ENCODE data around the gene LARGE1. TPM values are rescaled to one million over a fixed set of nuclear protein-coding genes. Genes with fewer than 3 reads are reported as not detected.

Gene LARGE1
- total and polyA plus RNA-seq, 4 donors = 25.6 to 45.6 (median 37.6) TPM

DNA sequence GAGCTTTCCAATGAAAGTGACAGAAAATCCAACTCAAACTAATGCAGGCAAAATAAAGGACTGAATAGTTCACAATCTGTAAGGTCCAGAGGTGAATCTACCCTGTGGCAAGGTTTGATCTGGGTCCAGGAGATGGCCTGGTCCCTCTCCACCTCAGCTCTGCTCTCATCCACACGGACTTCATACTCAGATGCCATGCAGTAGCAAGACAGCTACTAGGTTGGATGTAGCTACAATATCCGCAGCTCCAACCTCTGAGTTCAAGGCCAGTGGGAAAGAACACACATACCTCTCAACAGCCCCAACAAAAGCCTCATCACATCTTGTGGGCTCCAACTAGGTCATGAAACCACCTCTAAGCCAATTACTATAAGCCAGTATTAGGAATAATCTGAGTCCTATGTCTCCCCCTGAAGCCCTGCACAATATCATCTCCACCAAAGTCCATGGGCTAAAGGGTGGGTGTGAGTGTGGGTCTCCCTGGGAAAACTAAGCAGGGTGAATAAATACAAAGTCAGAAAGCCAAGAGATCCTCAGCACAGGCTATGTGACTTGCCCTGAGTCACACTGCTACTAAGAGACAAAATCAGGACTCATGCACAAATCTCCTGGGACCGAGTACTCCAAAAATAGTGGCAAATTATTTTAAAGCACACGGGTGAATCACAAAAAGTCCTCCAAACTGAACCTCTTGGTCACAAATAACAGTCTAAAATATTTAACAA lies 78.8 kb downstream of the LARGE1 start:
- Histone ChIP-seq H3K4me1 (ENCODE audit: control insufficient read depth, insufficient read depth, low read length) (no peaks in the 10 kb centered on the region), H3K9me3 (ENCODE audit: control insufficient read depth, insufficient read depth, low read length) (no peaks in the 10 kb centered on the region), H3K27ac (ENCODE audit: low read depth, low read length) (no peak overlapping the region), H3K36me3 (ENCODE audit: control insufficient read depth, insufficient read depth, low read length) (no peaks in the 10 kb centered on the region), H3K27me3 (ENCODE audit: control insufficient read depth, insufficient read depth, low read length) (no peaks in the 10 kb centered on the region), H3K4me3 (ENCODE audit: low read depth, low read length) (no peak overlapping the region)
- WGBS (ENCODE audit: insufficient coverage) = 83% methylated on average over 3 of the region's 4 CpGs
- no peak for DNase-seq (ENCODE audit: low read depth in 4 of 6, low spot score in 6 of 6)

DNA sequence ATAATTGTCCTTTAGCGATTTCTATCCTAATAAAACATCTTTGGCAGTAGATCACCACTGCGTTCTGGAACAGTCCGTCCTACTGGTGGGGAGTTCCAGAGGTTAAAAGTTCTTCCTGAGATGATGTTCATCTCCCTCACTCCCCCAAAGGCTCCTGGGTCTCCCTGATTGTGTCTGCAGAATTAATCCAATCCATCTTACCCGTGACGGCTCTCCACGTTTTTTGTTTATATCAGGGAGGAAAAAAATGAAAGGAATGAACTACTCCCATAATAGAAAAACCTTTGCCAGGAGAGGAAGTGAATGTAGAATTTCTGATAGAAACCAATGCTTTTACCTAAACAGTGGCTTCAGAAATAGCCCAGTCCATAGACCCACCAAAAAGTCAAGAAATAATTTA lies 81.6 kb downstream of the LARGE1 start:
- no peak overlapping the region for H3K27ac ChIP-seq (ENCODE audit: low read depth, low read length)
- no peak overlapping the region for H3K4me3 ChIP-seq (ENCODE audit: low read depth, low read length)
- no peaks in the 10 kb centered on the region for H3K36me3 ChIP-seq (ENCODE audit: control insufficient read depth, insufficient read depth, low read length)
- H3K27me3 ChIP-seq (ENCODE audit: control insufficient read depth, insufficient read depth, low read length) = no peaks in the 10 kb centered on the region
- no peaks in the 10 kb centered on the region for H3K9me3 ChIP-seq (ENCODE audit: control insufficient read depth, insufficient read depth, low read length)
- peaks cover 3% of the 10 kb centered on the region for H3K4me1 ChIP-seq (ENCODE audit: control insufficient read depth, insufficient read depth, low read length)
- DNase-seq (ENCODE audit: low read depth in 4 of 6, low spot score in 6 of 6) = no peak
- no CpG with 5 or more reads among the region's 6 CpGs for WGBS (ENCODE audit: insufficient coverage)

DNA sequence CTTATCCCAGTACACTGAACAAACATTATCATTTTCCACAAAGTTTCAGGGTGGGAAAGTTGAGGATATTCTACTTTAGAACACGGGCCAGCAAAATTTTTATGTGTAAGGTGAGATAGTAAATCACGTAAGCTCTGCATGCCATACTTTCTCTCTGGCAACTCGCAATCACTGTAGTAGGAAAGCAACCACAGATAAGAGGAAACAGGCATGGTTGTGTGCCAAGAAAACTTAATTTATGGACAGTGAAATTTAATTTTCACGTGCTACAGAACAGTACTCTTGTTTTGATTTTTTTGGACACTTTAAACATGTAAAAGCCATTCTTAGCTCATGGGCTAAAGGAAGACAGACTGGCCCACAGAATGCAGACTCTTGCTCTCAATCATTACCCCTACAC lies 82.5 kb downstream of the LARGE1 start:
- 100% methylated on average over 1 of the region's 4 CpGs for WGBS (ENCODE audit: insufficient coverage)
- Histone ChIP-seq H3K4me1 (ENCODE audit: control insufficient read depth, insufficient read depth, low read length) (peaks cover 3% of the 10 kb centered on the region), H3K9me3 (ENCODE audit: control insufficient read depth, insufficient read depth, low read length) (no peaks in the 10 kb centered on the region), H3K27me3 (ENCODE audit: control insufficient read depth, insufficient read depth, low read length) (no peaks in the 10 kb centered on the region), H3K4me3 (ENCODE audit: low read depth, low read length) (no peak overlapping the region), H3K27ac (ENCODE audit: low read depth, low read length) (no peak overlapping the region), H3K36me3 (ENCODE audit: control insufficient read depth, insufficient read depth, low read length) (no peaks in the 10 kb centered on the region)
- DNase-seq (ENCODE audit: low read depth in 4 of 6, low spot score in 6 of 6) = peak in 1 of 6 donors; percentile 23

DNA sequence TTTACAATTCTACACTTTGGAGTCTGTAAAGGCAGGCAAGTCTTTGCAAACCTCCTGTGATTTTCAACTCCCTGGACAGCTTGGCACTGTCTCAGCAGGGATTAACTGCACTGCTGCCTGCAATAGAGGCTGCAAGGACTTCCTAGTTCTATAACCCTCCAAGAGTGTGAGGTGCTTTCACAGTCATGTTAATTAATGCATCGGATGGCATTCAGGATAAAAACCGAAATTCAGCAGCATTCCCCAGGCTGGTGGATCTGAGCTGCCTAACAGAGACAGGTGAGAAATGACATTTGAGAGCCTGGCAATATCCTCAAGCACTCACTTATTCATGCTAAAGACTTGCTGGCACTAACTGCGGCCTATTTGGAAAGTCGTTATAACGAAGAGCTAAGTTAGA lies 85.0 kb downstream of the LARGE1 start:
- H3K27me3 ChIP-seq (ENCODE audit: control insufficient read depth, insufficient read depth, low read length) = no peaks in the 10 kb centered on the region
- no peak overlapping the region for H3K4me3 ChIP-seq (ENCODE audit: low read depth, low read length)
- peak in 2 of 6 donors; percentile 56 to 67 for DNase-seq (ENCODE audit: low read depth in 4 of 6, low spot score in 6 of 6)
- H3K27ac ChIP-seq (ENCODE audit: low read depth, low read length) = no peak overlapping the region
- no CpG with 5 or more reads among the region's 5 CpGs for WGBS (ENCODE audit: insufficient coverage)
- H3K4me1 ChIP-seq (ENCODE audit: control insufficient read depth, insufficient read depth, low read length) = peaks cover 3% of the 10 kb centered on the region
- no peaks in the 10 kb centered on the region for H3K9me3 ChIP-seq (ENCODE audit: control insufficient read depth, insufficient read depth, low read length)
- H3K36me3 ChIP-seq (ENCODE audit: control insufficient read depth, insufficient read depth, low read length) = no peaks in the 10 kb centered on the region

DNA sequence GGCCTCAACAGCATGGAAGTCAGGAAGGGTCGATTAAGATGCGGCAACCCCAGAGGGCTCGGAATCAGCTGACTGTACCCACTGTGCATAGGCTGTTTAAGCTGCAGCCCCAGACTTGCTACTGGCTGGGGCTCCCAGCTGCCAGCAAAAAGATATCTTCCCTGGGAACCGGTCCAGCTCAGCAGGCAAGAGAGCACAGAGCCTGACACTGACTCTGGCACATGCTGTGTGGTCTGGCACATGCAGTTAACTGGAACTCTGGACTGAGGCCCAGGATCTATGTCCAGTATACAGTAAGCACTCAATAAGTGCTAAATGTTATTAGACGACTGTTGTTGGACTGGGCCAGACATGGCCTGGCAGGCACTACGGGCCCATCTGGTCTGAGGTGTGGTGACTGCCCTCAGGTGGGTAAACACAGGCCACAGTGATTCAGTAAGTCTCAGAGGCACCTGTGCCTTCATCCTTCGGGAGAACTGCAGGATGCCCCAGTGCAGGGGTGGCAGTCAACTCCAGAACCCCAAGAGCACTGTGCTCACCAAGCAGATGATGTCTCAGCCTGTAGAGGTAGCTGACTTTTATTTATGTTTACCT lies 87.6 kb downstream of the LARGE1 start:
- peak in 1 of 6 donors; percentile 43 for DNase-seq (ENCODE audit: low read depth in 4 of 6, low spot score in 6 of 6)
- peaks cover 3% of the 10 kb centered on the region for H3K4me1 ChIP-seq (ENCODE audit: control insufficient read depth, insufficient read depth, low read length)
- 46% methylated on average over 6 of the region's 7 CpGs for WGBS (ENCODE audit: insufficient coverage)
- no peak overlapping the region for H3K4me3 ChIP-seq (ENCODE audit: low read depth, low read length)
- no peaks in the 10 kb centered on the region for H3K27me3 ChIP-seq (ENCODE audit: control insufficient read depth, insufficient read depth, low read length)
- H3K36me3 ChIP-seq (ENCODE audit: control insufficient read depth, insufficient read depth, low read length) = no peaks in the 10 kb centered on the region
- H3K27ac ChIP-seq (ENCODE audit: low read depth, low read length) = no peak overlapping the region
- H3K9me3 ChIP-seq (ENCODE audit: control insufficient read depth, insufficient read depth, low read length) = no peaks in the 10 kb centered on the region

DNA sequence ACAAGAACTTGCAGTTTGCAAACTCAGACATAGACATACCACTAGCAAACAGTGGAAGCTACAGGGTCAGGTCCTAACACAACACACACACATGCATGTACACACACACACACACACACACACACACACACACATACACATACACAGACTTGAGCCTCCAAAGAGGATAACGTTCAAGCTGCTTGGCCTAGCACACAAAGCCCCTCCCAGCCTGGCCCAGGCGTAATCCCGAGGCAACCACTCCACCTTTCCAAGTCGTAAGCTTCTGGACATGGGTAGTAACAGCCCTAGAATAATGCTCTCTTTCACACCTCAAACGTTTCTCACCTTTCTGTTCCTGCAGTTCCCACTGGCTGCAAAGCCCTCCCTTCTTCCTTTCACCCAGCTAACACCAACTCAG lies 88.6 kb downstream of the LARGE1 start:
- Histone ChIP-seq H3K4me1 (ENCODE audit: control insufficient read depth, insufficient read depth, low read length) (peaks cover 3% of the 10 kb centered on the region), H3K36me3 (ENCODE audit: control insufficient read depth, insufficient read depth, low read length) (no peaks in the 10 kb centered on the region), H3K4me3 (ENCODE audit: low read depth, low read length) (no peak overlapping the region), H3K27ac (ENCODE audit: low read depth, low read length) (no peak overlapping the region), H3K9me3 (ENCODE audit: control insufficient read depth, insufficient read depth, low read length) (no peaks in the 10 kb centered on the region), H3K27me3 (ENCODE audit: control insufficient read depth, insufficient read depth, low read length) (no peaks in the 10 kb centered on the region)
- no peak for DNase-seq (ENCODE audit: low read depth in 4 of 6, low spot score in 6 of 6)
- WGBS (ENCODE audit: insufficient coverage) = 67% methylated on average over 5 of the region's 5 CpGs

DNA sequence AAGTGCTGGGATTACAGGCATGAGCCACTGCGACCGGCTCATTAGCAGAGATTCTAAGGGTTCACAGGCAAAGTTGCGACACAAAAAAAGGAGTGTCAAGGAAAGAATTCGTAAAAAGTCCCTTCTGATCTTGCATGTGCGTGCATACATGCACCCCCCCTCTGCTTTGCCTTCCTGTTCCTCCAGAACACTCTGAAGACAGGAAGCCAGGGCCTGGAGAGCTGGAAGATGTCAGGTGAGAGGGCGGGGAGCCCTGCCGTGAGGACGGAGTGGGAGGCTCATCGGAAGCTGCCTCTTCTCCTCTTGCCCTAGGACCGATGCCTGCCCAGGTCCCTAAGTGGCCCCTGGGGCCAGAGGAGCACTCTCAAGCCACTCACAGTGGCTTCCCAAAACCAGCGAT lies 89.1 kb downstream of the LARGE1 start:
- H3K36me3 ChIP-seq (ENCODE audit: control insufficient read depth, insufficient read depth, low read length) = no peaks in the 10 kb centered on the region
- H3K4me1 ChIP-seq (ENCODE audit: control insufficient read depth, insufficient read depth, low read length) = peaks cover 3% of the 10 kb centered on the region
- DNase-seq (ENCODE audit: low read depth in 4 of 6, low spot score in 6 of 6) = no peak
- H3K9me3 ChIP-seq (ENCODE audit: control insufficient read depth, insufficient read depth, low read length) = no peaks in the 10 kb centered on the region
- no peak overlapping the region for H3K4me3 ChIP-seq (ENCODE audit: low read depth, low read length)
- no peak overlapping the region for H3K27ac ChIP-seq (ENCODE audit: low read depth, low read length)
- 87% methylated on average over 7 of the region's 11 CpGs for WGBS (ENCODE audit: insufficient coverage)
- H3K27me3 ChIP-seq (ENCODE audit: control insufficient read depth, insufficient read depth, low read length) = no peaks in the 10 kb centered on the region

DNA sequence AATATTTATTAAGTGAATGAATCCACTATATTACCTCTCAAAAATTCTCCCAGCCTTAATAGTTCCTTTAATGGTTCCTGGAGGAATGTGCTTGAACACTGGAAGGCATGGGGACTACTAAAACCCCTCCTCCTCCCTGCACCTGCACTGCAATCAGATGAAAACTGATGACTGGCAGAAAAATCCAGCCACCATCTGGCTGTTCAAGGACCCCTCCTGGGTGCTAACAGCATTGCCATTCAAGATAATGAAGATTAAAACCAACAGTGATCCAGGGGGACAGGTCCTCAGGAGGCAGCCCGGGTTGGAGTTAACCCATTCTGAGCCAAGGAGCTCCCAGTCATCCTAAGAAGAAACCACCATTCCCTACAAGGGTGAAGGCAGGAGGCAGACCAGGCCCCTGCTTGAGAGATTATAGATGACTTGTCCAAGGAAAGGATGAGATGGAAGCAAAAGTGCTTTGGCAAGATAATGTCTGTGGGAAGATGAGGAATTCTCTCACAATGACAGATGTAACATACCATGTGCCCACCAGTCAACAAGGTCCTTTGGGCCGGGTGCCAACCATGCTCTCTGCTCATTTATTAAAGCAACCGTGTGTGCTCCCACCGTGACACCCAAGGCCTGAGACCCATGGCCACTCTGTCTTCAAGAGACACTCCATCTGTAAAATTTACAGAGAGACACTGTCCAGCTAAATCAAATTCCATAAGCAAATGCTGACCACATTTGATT lies 90.6 kb downstream of the LARGE1 start:
- 43% methylated on average over 3 of the region's 4 CpGs for WGBS (ENCODE audit: insufficient coverage)
- peak in 2 of 6 donors; percentile 23 to 85 for DNase-seq (ENCODE audit: low read depth in 4 of 6, low spot score in 6 of 6)
- Histone ChIP-seq H3K36me3 (ENCODE audit: control insufficient read depth, insufficient read depth, low read length) (no peaks in the 10 kb centered on the region), H3K27me3 (ENCODE audit: control insufficient read depth, insufficient read depth, low read length) (no peaks in the 10 kb centered on the region), H3K4me3 (ENCODE audit: low read depth, low read length) (no peak overlapping the region), H3K4me1 (ENCODE audit: control insufficient read depth, insufficient read depth, low read length) (no peaks in the 10 kb centered on the region), H3K27ac (ENCODE audit: low read depth, low read length) (no peak overlapping the region), H3K9me3 (ENCODE audit: control insufficient read depth, insufficient read depth, low read length) (no peaks in the 10 kb centered on the region)

DNA sequence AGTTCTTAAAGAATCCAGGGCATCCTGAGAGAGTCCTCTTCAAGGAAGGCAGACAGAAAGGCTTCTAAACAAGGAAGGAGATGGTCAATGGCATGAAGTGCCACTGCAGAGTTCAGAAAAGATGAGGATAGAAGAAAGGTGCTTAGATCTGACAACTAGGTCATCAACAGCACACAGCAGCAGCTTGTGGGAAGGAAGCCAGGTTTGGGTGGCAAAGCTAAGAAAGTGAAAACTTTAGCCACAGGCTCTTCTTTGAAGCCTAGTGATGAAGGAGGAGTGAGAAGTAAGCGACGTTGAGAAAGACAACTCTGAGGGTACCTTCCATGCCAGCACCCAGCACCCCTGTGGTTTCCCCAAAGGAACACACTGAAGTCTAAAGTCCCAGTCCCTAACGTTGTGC lies 92.0 kb downstream of the LARGE1 start:
- no peaks in the 10 kb centered on the region for H3K4me1 ChIP-seq (ENCODE audit: control insufficient read depth, insufficient read depth, low read length)

More for the DNA sequence above, 92.0 kb downstream of the LARGE1 start:
- Histone ChIP-seq H3K4me3 (ENCODE audit: low read depth, low read length) (no peak overlapping the region), H3K9me3 (ENCODE audit: control insufficient read depth, insufficient read depth, low read length) (no peaks in the 10 kb centered on the region), H3K36me3 (ENCODE audit: control insufficient read depth, insufficient read depth, low read length) (no peaks in the 10 kb centered on the region), H3K27me3 (ENCODE audit: control insufficient read depth, insufficient read depth, low read length) (no peaks in the 10 kb centered on the region), H3K27ac (ENCODE audit: low read depth, low read length) (no peak overlapping the region)
- no peak for DNase-seq (ENCODE audit: low read depth in 4 of 6, low spot score in 6 of 6)
- 100% methylated on average over 1 of the region's 3 CpGs for WGBS (ENCODE audit: insufficient coverage)

All from spinal cord (tissue), 10 donors.